ENCODE measurements around the gene SEMA6C.

Gene SEMA6C

DNA sequence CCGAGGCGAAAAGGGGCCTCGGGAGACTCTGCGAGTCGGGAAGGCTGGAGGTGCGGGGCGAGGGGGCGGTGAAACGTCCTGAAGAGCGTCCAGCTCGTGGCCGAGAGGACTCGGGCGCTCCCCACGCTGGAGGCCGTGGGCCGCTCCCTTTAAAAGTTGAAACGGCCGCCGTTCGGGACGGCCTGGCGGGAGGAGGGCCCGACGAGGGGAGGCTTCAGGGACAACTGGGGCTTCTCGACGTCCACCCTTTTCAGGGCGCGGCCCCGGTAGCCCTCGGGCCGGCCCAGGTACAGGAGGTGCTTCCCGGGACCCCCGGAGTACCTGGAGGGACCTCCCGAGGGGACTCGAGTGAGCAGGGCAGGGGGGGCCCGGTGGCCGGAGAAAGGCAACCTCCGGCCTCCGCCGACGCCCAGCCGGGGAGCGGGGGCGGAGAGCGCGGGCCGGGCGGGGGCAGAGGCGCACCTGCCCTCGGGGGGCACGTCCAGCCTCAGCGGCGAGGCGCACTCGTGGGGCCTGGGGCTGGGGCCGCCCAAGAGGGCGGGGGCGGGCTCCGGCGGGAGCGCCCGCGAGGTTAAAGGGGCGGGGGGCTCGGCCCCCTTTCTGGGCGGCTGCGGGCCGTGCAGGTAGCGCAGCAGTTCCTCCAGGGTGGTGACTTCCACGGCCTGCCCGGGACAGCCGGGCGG is 14.0 kb downstream of the SEMA6C start:
- no peaks in the 10 kb centered on the region for H3K9me3 ChIP-seq (ENCODE audit: control insufficient read depth in 5 of 5, low read length in 5 of 5)
- H3K4me3 ChIP-seq (ENCODE audit: low read depth in 1 of 5, low read length in 5 of 5) = peak overlapping the region in 2 of 5 donors; percentile 65 to 68
- H3K27me3 ChIP-seq (ENCODE audit: control insufficient read depth in 5 of 5, insufficient read depth in 4 of 5, low read length in 5 of 5) = no peaks in the 10 kb centered on the region
- peak overlapping the region; percentile 60 for H3K27ac ChIP-seq (ENCODE audit: low read depth, low read length)
- H3K36me3 ChIP-seq (ENCODE audit: control insufficient read depth in 5 of 5, insufficient read depth in 5 of 5, low read length in 5 of 5) = peaks cover 0 to 38% (median 29%) of the 10 kb centered on the region in 5 donors
- peak overlapping the region in 3 of 5 donors; percentile 33 to 76 (median 54) for H3K9ac ChIP-seq (ENCODE audit: low read length in 5 of 5)
- peaks cover 0 to 21% (median 19%) of the 10 kb centered on the region in 5 donors for H3K4me1 ChIP-seq (ENCODE audit: control insufficient read depth in 5 of 5, insufficient read depth in 5 of 5, low read length in 5 of 5)

DNA sequence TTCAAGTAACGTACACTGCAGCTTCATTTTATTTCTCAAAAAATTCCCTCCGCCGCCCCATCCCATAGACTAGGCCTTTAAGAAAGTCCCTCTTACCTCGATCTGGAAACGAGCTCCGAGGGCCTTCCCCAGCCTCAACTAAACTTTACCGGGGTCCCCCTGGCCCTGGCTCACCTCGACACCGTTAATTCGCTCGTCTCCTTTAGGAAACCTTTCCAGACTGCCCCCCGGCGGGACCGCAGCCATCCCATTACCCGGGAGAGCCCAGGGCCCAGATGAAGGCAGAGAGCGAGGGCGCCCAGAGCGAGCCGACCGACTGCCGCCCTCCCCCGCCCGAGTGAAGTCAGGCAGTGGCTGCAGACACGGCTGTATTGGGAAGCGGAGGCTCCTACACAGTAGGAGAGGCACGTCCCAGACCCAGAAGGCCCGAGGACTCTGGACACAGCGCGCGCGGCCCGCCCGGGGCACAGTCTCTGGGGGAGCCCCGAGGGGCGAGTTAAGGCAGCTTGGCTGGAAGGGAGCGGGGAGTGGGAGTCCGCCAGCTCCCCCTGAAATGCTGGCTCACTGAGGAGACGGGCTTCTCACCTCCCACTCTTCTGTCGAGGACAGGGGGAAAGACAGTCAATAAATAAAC is 14.6 kb downstream of the SEMA6C start:
- Histone ChIP-seq H3K36me3 (ENCODE audit: control insufficient read depth in 5 of 5, insufficient read depth in 5 of 5, low read length in 5 of 5) (peaks cover 0 to 35% (median 28%) of the 10 kb centered on the region in 5 donors), H3K27me3 (ENCODE audit: control insufficient read depth in 5 of 5, insufficient read depth in 4 of 5, low read length in 5 of 5) (no peaks in the 10 kb centered on the region), H3K9me3 (ENCODE audit: control insufficient read depth in 5 of 5, low read length in 5 of 5) (no peaks in the 10 kb centered on the region), H3K27ac (ENCODE audit: low read depth, low read length) (peak overlapping the region; percentile 60), H3K4me3 (ENCODE audit: low read depth in 1 of 5, low read length in 5 of 5) (peak overlapping the region; percentile 64 to 76 (median 66)), H3K9ac (ENCODE audit: low read length in 5 of 5) (peak overlapping the region; percentile 33 to 76 (median 58)), H3K4me1 (ENCODE audit: control insufficient read depth in 5 of 5, insufficient read depth in 5 of 5, low read length in 5 of 5) (peaks cover 0 to 21% (median 19%) of the 10 kb centered on the region in 5 donors)

DNA sequence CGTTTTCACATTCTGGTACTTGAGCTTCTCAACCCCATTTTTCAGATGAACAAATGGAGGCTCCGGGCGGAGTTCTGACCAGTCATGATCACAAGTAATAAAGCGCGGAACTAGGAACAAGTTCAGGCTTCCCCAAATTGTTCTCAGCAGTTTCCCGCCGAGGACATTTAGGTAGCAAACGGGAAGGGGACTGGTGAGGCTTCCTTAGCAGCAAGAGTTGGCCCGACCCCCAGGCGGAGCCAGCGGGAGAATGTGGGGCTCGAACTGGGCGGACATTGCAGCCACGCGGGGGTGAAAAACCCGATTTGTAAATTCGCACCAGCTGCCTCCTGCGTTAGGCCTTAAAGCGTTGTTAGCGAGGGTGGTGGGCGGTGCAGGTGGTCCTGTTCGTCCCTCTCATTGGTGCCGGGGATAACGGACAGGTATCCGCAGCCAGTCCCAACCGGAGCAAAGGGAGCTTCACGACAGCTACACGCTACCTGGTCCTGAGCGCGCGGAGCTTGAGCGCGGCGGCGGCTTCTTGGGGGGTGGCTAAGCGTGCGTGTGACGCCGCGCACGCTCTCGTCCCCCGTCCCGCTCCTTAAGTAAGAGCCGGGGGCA is 15.3 kb downstream of the SEMA6C start:
- Histone ChIP-seq H3K4me3 (ENCODE audit: low read depth in 1 of 5, low read length in 5 of 5) (peak overlapping the region; percentile 64 to 76 (median 66)), H3K36me3 (ENCODE audit: control insufficient read depth in 5 of 5, insufficient read depth in 5 of 5, low read length in 5 of 5) (peaks cover 0 to 29% (median 22%) of the 10 kb centered on the region in 5 donors), H3K27me3 (ENCODE audit: control insufficient read depth in 5 of 5, insufficient read depth in 4 of 5, low read length in 5 of 5) (no peaks in the 10 kb centered on the region), H3K9me3 (ENCODE audit: control insufficient read depth in 5 of 5, low read length in 5 of 5) (no peaks in the 10 kb centered on the region), H3K4me1 (ENCODE audit: control insufficient read depth in 5 of 5, insufficient read depth in 5 of 5, low read length in 5 of 5) (peaks cover 0 to 21% (median 19%) of the 10 kb centered on the region in 5 donors), H3K27ac (ENCODE audit: low read depth, low read length) (peak overlapping the region; percentile 60), H3K9ac (ENCODE audit: low read length in 5 of 5) (peak overlapping the region; percentile 33 to 76 (median 58))

DNA sequence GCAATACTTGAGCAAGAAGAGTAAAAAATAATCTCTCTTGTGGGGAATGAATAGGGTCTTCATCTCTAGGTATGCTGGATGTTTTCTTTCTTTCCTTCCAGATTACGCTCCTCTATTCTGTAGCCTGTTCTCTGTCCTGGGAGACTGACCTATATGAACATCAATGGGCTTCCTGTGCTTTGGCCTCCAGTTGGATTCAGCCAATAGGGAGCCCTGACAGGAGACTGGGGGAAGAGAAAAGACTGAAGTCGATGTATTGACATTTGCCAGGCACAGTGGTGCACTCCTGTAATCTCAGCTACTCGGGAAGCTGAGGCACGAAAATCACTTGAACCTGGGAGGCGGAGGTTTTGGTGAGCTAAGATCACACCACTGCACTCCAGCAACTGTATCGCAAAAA is 17.6 kb downstream of the SEMA6C start:
- Histone ChIP-seq H3K9me3 (ENCODE audit: control insufficient read depth in 5 of 5, low read length in 5 of 5) (no peaks in the 10 kb centered on the region), H3K36me3 (ENCODE audit: control insufficient read depth in 5 of 5, insufficient read depth in 5 of 5, low read length in 5 of 5) (peaks cover 0 to 13% (median 2%) of the 10 kb centered on the region in 5 donors), H3K9ac (ENCODE audit: low read length in 5 of 5) (no peak overlapping the region), H3K27me3 (ENCODE audit: control insufficient read depth in 5 of 5, insufficient read depth in 4 of 5, low read length in 5 of 5) (no peaks in the 10 kb centered on the region), H3K4me3 (ENCODE audit: low read depth in 1 of 5, low read length in 5 of 5) (no peak overlapping the region), H3K27ac (ENCODE audit: low read depth, low read length) (no peak overlapping the region), H3K4me1 (ENCODE audit: control insufficient read depth in 5 of 5, insufficient read depth in 5 of 5, low read length in 5 of 5) (peaks cover 0 to 21% (median 19%) of the 10 kb centered on the region in 5 donors)

DNA sequence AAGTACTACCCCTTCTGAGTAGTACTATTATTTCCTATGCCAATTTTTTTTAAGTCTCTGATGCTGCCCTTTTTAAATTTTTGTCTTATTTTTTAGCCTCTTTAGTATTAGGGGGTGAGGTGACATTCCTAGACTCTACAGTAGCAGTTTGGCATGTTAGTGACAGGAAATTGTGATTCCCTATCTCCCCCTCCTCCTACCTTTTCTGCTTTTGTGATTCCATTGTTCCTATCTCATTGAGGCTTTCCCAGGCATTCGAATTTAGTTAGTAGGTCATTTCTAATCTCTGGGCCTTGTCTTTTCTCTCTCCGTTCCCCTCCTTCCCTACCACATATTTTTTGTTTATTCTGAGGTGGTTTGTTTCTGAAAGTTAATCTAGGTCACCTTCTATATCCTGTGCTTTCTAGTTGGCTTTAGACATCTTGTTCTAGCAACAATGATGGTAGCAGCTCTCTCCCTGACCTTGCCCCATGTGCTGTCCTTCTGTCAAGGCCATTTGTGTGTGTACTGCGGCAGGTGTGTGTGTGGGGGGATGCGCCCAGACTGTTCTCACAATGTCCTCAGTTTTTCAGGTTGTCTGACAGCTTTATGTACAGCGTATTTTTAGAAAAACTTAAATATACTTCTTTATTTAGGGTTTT is 21.5 kb downstream of the SEMA6C start:
- no peak overlapping the region for H3K4me3 ChIP-seq (ENCODE audit: low read depth in 1 of 5, low read length in 5 of 5)
- no peak overlapping the region for H3K27ac ChIP-seq (ENCODE audit: low read depth, low read length)
- H3K27me3 ChIP-seq (ENCODE audit: control insufficient read depth in 5 of 5, insufficient read depth in 4 of 5, low read length in 5 of 5) = no peaks in the 10 kb centered on the region
- peaks cover 0 to 19% (median 10%) of the 10 kb centered on the region in 5 donors for H3K36me3 ChIP-seq (ENCODE audit: control insufficient read depth in 5 of 5, insufficient read depth in 5 of 5, low read length in 5 of 5)
- no peaks in the 10 kb centered on the region for H3K9me3 ChIP-seq (ENCODE audit: control insufficient read depth in 5 of 5, low read length in 5 of 5)
- no peak overlapping the region for H3K9ac ChIP-seq (ENCODE audit: low read length in 5 of 5)
- H3K4me1 ChIP-seq (ENCODE audit: control insufficient read depth in 5 of 5, insufficient read depth in 5 of 5, low read length in 5 of 5) = no peaks in the 10 kb centered on the region

DNA sequence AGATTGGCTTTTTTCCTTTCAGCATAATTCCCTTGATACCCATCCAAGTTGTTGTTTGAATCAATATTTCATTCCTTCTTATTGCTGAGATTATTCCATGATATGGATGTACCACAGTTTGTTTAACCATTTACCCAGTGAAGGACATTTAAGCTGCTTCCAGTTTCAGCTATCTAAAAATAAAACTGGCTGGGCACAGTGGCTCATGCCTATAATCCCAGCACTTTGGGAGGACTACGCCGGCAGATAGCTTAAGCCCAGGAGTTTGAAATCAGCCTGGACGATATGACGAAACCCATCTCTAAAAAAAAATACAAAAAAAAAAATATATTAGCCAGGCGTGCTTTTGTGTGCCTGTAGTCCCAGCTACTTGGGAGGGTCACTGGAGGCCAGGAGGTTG is 32.6 kb downstream of the SEMA6C start:
- Histone ChIP-seq H3K4me1 (ENCODE audit: control insufficient read depth in 5 of 5, insufficient read depth in 5 of 5, low read length in 5 of 5) (no peaks in the 10 kb centered on the region), H3K27ac (ENCODE audit: low read depth, low read length) (no peak overlapping the region), H3K36me3 (ENCODE audit: control insufficient read depth in 5 of 5, insufficient read depth in 5 of 5, low read length in 5 of 5) (peaks cover 9 to 22% (median 9%) of the 10 kb centered on the region in 5 donors), H3K9me3 (ENCODE audit: control insufficient read depth in 5 of 5, low read length in 5 of 5) (no peaks in the 10 kb centered on the region), H3K9ac (ENCODE audit: low read length in 5 of 5) (no peak overlapping the region), H3K4me3 (ENCODE audit: low read depth in 1 of 5, low read length in 5 of 5) (no peak overlapping the region), H3K27me3 (ENCODE audit: control insufficient read depth in 5 of 5, insufficient read depth in 4 of 5, low read length in 5 of 5) (no peaks in the 10 kb centered on the region)

DNA sequence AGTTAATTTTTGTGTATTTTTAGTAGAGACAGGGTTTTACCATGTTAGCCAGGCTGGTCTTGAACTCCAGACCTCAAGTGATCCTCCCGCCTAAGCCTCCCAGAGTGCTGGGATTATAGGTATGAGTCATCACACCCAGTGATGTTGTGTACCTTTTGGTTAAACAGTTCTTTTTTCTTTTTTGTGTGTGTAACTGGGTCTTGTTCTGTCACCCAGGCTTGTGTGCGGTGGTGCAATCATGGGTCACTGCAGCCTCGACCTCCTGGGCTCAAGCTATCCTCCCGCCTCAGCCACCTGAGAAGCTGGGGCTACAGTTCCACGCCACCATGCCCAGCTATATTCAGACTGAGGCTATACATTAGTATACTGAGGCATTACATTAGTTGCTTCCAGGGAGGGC is 38.1 kb downstream of the SEMA6C start:
- peaks cover 5 to 29% (median 15%) of the 10 kb centered on the region in 5 donors for H3K36me3 ChIP-seq (ENCODE audit: control insufficient read depth in 5 of 5, insufficient read depth in 5 of 5, low read length in 5 of 5)
- no peaks in the 10 kb centered on the region for H3K27me3 ChIP-seq (ENCODE audit: control insufficient read depth in 5 of 5, insufficient read depth in 4 of 5, low read length in 5 of 5)

DNA sequence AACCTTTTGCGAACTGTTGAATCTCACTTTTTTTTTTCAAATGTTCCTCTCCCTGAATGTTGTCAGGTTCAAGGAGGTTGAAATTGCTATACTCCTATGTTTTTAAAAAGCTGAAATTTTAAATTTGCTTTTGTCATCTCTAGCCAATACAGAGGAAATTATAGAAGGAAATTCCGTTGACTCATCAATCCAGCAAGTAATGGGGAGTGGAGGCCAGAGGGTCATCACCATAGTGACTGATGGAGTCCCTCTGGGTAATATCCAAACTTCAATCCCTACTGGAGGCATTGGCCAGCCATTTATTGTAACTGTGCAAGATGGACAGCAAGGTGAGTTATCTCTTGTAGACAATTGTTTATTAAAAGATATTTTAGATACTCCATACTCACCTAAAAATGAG is 39.5 kb downstream of the SEMA6C start:
- H3K27me3 ChIP-seq (ENCODE audit: control insufficient read depth in 5 of 5, insufficient read depth in 4 of 5, low read length in 5 of 5) = no peaks in the 10 kb centered on the region
- H3K4me3 ChIP-seq (ENCODE audit: low read depth in 1 of 5, low read length in 5 of 5) = no peak overlapping the region
- no peak overlapping the region for H3K9ac ChIP-seq (ENCODE audit: low read length in 5 of 5)
- no peaks in the 10 kb centered on the region for H3K4me1 ChIP-seq (ENCODE audit: control insufficient read depth in 5 of 5, insufficient read depth in 5 of 5, low read length in 5 of 5)
- H3K9me3 ChIP-seq (ENCODE audit: control insufficient read depth in 5 of 5, low read length in 5 of 5) = no peaks in the 10 kb centered on the region
- H3K36me3 ChIP-seq (ENCODE audit: control insufficient read depth in 5 of 5, insufficient read depth in 5 of 5, low read length in 5 of 5) = peaks cover 5 to 29% (median 15%) of the 10 kb centered on the region in 5 donors
- H3K27ac ChIP-seq (ENCODE audit: low read depth, low read length) = no peak overlapping the region

More for the DNA sequence above, 38.1 kb downstream of the SEMA6C start:
- H3K27ac ChIP-seq (ENCODE audit: low read depth, low read length) = no peak overlapping the region
- H3K9me3 ChIP-seq (ENCODE audit: control insufficient read depth in 5 of 5, low read length in 5 of 5) = no peaks in the 10 kb centered on the region
- H3K9ac ChIP-seq (ENCODE audit: low read length in 5 of 5) = no peak overlapping the region
- no peaks in the 10 kb centered on the region for H3K4me1 ChIP-seq (ENCODE audit: control insufficient read depth in 5 of 5, insufficient read depth in 5 of 5, low read length in 5 of 5)
- no peak overlapping the region for H3K4me3 ChIP-seq (ENCODE audit: low read depth in 1 of 5, low read length in 5 of 5)

DNA sequence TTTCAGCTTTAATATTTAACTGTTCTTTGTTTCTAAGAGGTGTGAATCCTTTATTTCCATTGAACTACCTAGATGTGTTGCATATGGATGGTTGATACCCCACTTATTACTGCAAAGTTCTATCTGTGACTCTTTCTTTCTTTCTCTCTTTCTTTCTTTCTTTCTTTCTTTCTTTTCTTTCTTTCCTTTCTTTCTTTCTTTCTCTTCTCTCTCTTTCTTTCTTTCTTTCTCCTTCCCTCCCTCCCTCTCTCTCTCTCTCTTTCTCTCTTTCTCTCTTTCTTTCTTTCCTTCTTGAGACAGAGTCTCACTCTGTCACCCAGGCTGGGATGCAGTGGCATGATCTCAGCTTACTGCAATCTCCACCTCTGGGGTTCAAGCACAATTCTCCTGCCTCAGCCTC is 41.8 kb downstream of the SEMA6C start:
- Histone ChIP-seq H3K4me3 (ENCODE audit: low read depth in 1 of 5, low read length in 5 of 5) (no peak overlapping the region), H3K9ac (ENCODE audit: low read length in 5 of 5) (no peak overlapping the region), H3K27ac (ENCODE audit: low read depth, low read length) (no peak overlapping the region), H3K27me3 (ENCODE audit: control insufficient read depth in 5 of 5, insufficient read depth in 4 of 5, low read length in 5 of 5) (no peaks in the 10 kb centered on the region), H3K4me1 (ENCODE audit: control insufficient read depth in 5 of 5, insufficient read depth in 5 of 5, low read length in 5 of 5) (no peaks in the 10 kb centered on the region), H3K9me3 (ENCODE audit: control insufficient read depth in 5 of 5, low read length in 5 of 5) (no peaks in the 10 kb centered on the region), H3K36me3 (ENCODE audit: control insufficient read depth in 5 of 5, insufficient read depth in 5 of 5, low read length in 5 of 5) (peaks cover 5 to 29% (median 15%) of the 10 kb centered on the region in 5 donors)
